KMS-11 (cell line): ENCODE data around the gene RAB31.

ENCODE experiments used
- H2AFZ ChIP-seq: fragments of 200-600 bp; sonication (generic); 2 replicates; pipeline ENCODE4 v1.6.1; 2016; ENCODE audit warnings: antibody characterized with exemption, mixed run types, low read depth
- H3K27ac ChIP-seq: fragments of 200-600 bp; sonication (generic); 2 replicates; pipeline ENCODE4 v1.6.1; 2016; ENCODE audit warnings: mild to moderate bottlenecking, mixed run types
- H3K27me3 ChIP-seq: fragments of 200-600 bp; sonication (generic); 2 replicates; pipeline ENCODE4 v1.6.1; 2017; ENCODE audit warnings: mild to moderate bottlenecking, low read depth, mixed run types, moderate library complexity; ENCODE audit not compliant: insufficient read depth
- H3K36me3 ChIP-seq: fragments of 200-600 bp; sonication (generic); 2 replicates; pipeline ENCODE4 v1.6.1; 2017; ENCODE audit warnings: mild to moderate bottlenecking, mixed run types; ENCODE audit not compliant: insufficient read depth
- H3K4me1 ChIP-seq: fragments of 200-600 bp; sonication (generic); 2 replicates; pipeline ENCODE4 v1.6.1; 2016; ENCODE audit warnings: mild to moderate bottlenecking, low read depth, mixed run types; ENCODE audit not compliant: poor library complexity, severe bottlenecking
- H3K4me2 ChIP-seq: fragments of 200-600 bp; sonication (generic); 2 replicates; pipeline ENCODE4 v1.7.0; 2016; ENCODE audit warnings: mild to moderate bottlenecking, mixed run types
- H3K4me3 ChIP-seq: fragments of 200-600 bp; sonication (generic); IDR thresholded peaks from 2 replicates; pipeline ENCODE4 v1.6.1; 2017; ENCODE audit warnings: low read depth, low read length, mixed read lengths; ENCODE audit not compliant: insufficient read depth
- H3K79me2 ChIP-seq: fragments of 200-600 bp; sonication (generic); 2 replicates; pipeline ENCODE4 v1.6.1; 2016; ENCODE audit warnings: low read depth, mixed run types; ENCODE audit not compliant: insufficient read depth
- H3K9ac ChIP-seq: fragments of 200-600 bp; sonication (generic); 2 replicates; pipeline ENCODE4 v1.6.1; 2016; ENCODE audit warnings: mild to moderate bottlenecking, mixed run types
- H4K20me1 ChIP-seq: fragments of 200-600 bp; sonication (generic); 2 replicates; pipeline ENCODE4 v1.6.1; 2016; ENCODE audit warnings: mild to moderate bottlenecking, mixed run types; ENCODE audit not compliant: insufficient read depth
- CTCF ChIP-seq: fragments of 200-600 bp; sonication (generic); conservative IDR thresholded peaks from 2 replicates; pipeline ENCODE4 v1.6.1; 2017; ENCODE audit warnings: low read depth, mild to moderate bottlenecking, antibody characterized with exemption, low read length, moderate library complexity, mixed read lengths

The RAB31 gene

GRCh38 chr18:9825571-9826073, 117.5 kb downstream of the RAB31 start:
- TF ChIP-seq CTCF: no peak
- Histone ChIP-seq H3K36me3 (no peaks in the 10 kb centered on the region), H3K9ac (no peak overlapping the region), H3K4me1 (peaks cover 5% of the 10 kb centered on the region), H3K4me3 (no peak overlapping the region), H3K27me3 (no peaks in the 10 kb centered on the region), H3K27ac (no peak overlapping the region), H3K79me2 (no peaks in the 10 kb centered on the region), H4K20me1 (no peaks in the 10 kb centered on the region), H3K4me2 (no peak overlapping the region), H2AFZ (no peak overlapping the region)

GRCh38 chr18:9826685-9827084, 118.6 kb downstream of the RAB31 start:
- no peak overlapping the region for H3K4me3 ChIP-seq
- H3K4me2 ChIP-seq: no peak overlapping the region
- H3K79me2 ChIP-seq: no peaks in the 10 kb centered on the region
- H3K27ac ChIP-seq: no peak overlapping the region
- no peak overlapping the region for H2AFZ ChIP-seq
- no peaks in the 10 kb centered on the region for H3K27me3 ChIP-seq
- H3K4me1 ChIP-seq: peaks cover 5% of the 10 kb centered on the region
- H3K36me3 ChIP-seq: no peaks in the 10 kb centered on the region
- no peak overlapping the region for H3K9ac ChIP-seq
- H4K20me1 ChIP-seq: no peaks in the 10 kb centered on the region
- TF ChIP-seq CTCF: no peak

- no peak overlapping the region for H3K4me3 ChIP-seq
- no peak overlapping the region for H3K9ac ChIP-seq
- H3K27me3 ChIP-seq: no peaks in the 10 kb centered on the region
- H3K4me1 ChIP-seq: peaks cover 5% of the 10 kb centered on the region
- H3K79me2 ChIP-seq: no peaks in the 10 kb centered on the region
- H3K4me2 ChIP-seq: no peak overlapping the region
- no peaks in the 10 kb centered on the region for H4K20me1 ChIP-seq
- TF ChIP-seq CTCF: no peak
- no peak overlapping the region for H2AFZ ChIP-seq
- H3K36me3 ChIP-seq: no peaks in the 10 kb centered on the region
- no peak overlapping the region for H3K27ac ChIP-seq
Observed at GRCh38 chr18:9827211-9827792, 119.2 kb downstream of the RAB31 start.

GRCh38 chr18:9827793-9828505, 119.8 kb downstream of the RAB31 start:
- H2AFZ ChIP-seq: no peak overlapping the region
- H3K9ac ChIP-seq: no peak overlapping the region
- H3K27ac ChIP-seq: no peak overlapping the region
- no peak overlapping the region for H3K4me2 ChIP-seq
- H3K27me3 ChIP-seq: no peaks in the 10 kb centered on the region
- H3K4me1 ChIP-seq: peaks cover 5% of the 10 kb centered on the region
- no peak overlapping the region for H3K4me3 ChIP-seq
- no peak for TF ChIP-seq CTCF
- no peaks in the 10 kb centered on the region for H4K20me1 ChIP-seq
- H3K79me2 ChIP-seq: no peaks in the 10 kb centered on the region
- no peaks in the 10 kb centered on the region for H3K36me3 ChIP-seq
